ENCODE results near the gene RPS6KA2.
"Not testable (repeated sequence)": the region's sequence is repeated elsewhere in the genome, so short reads cannot be mapped to it uniquely, and the experiment has no call there.

The RPS6KA2 gene

GRCh38 chr6:166591961-166592520, 35.0 kb downstream of the RPS6KA2 start:
- no peak for TF ChIP-seq ZNF274 (IDR thresholded peaks at IDR 0.05; ENCODE audit: low read depth, low read length)
- no peak overlapping the region for H3K4me3 ChIP-seq (ENCODE audit: low read length)

GRCh38 chr6:166591026-166591425, 36.0 kb downstream of the RPS6KA2 start:
- no peak overlapping the region for H3K4me3 ChIP-seq (ENCODE audit: low read length)
- TF ChIP-seq ZNF274 (IDR thresholded peaks at IDR 0.05; ENCODE audit: low read depth, low read length): no peak

GRCh38 chr6:166589786-166590574, 37.1 kb downstream of the RPS6KA2 start:
- H3K4me3 ChIP-seq (ENCODE audit: low read length): no peak overlapping the region; the same call in 1 of the 2 replicates
- no peak for TF ChIP-seq ZNF274 (IDR thresholded peaks at IDR 0.05; ENCODE audit: low read depth, low read length)

- H3K4me3 ChIP-seq (ENCODE audit: low read length): peak overlapping the region; percentile 16; the same call in 1 of the 2 replicates
- no peak for TF ChIP-seq ZNF274 (IDR thresholded peaks at IDR 0.05; ENCODE audit: low read depth, low read length)
Observed at GRCh38 chr6:166589337-166589731, 37.7 kb downstream of the RPS6KA2 start.

GRCh38 chr6:166588691-166589336, 38.2 kb downstream of the RPS6KA2 start:
- TF ChIP-seq ZNF274 (IDR thresholded peaks at IDR 0.05; ENCODE audit: low read depth, low read length): no peak
- H3K4me3 ChIP-seq (ENCODE audit: low read length): peak overlapping the region; percentile 16; the same call in 1 of the 2 replicates

- no peak overlapping the region; the same call in 1 of the 2 replicates for H3K4me3 ChIP-seq (ENCODE audit: low read length)
- TF ChIP-seq ZNF274 (IDR thresholded peaks at IDR 0.05; ENCODE audit: low read depth, low read length): no peak
Observed at GRCh38 chr6:166587631-166588413, 39.2 kb downstream of the RPS6KA2 start.

- no peak within 1 kb of the TSS; the same call in 1 of the 2 replicates for H3K4me3 ChIP-seq (ENCODE audit: low read length)
- TF ChIP-seq ZNF274 (IDR thresholded peaks at IDR 0.05; ENCODE audit: low read depth, low read length): no peak
Observed at GRCh38 chr6:166586424-166587156, 40.5 kb downstream of the RPS6KA2 start, which contains the start of gene RAMACL. RAMACL (minus strand) TSS chr6:166586678; CDS start chr6:166586477, 201 bp downstream.

GRCh38 chr6:166584853-166585429, 42.1 kb downstream of the RPS6KA2 start:
- TF ChIP-seq ZNF274 (IDR thresholded peaks at IDR 0.05; ENCODE audit: low read depth, low read length): no peak

GRCh38 chr6:166584155-166584554, 42.9 kb downstream of the RPS6KA2 start:
- H3K4me3 ChIP-seq (ENCODE audit: low read length): no peak overlapping the region
- no peak for TF ChIP-seq ZNF274 (IDR thresholded peaks at IDR 0.05; ENCODE audit: low read depth, low read length)

More at GRCh38 chr6:166584853-166585429, 42.1 kb downstream of the RPS6KA2 start:
- no peak overlapping the region for H3K4me3 ChIP-seq (ENCODE audit: low read length)

GRCh38 chr6:166583230-166583965, 43.7 kb downstream of the RPS6KA2 start:
- no peak overlapping the region for H3K4me3 ChIP-seq (ENCODE audit: low read length)
- no peak for TF ChIP-seq ZNF274 (IDR thresholded peaks at IDR 0.05; ENCODE audit: low read depth, low read length)

- no peak for TF ChIP-seq ZNF274 (IDR thresholded peaks at IDR 0.05; ENCODE audit: low read depth, low read length)
Observed at GRCh38 chr6:166582258-166582657, 44.8 kb downstream of the RPS6KA2 start.

GRCh38 chr6:166581801-166582200, 45.2 kb downstream of the RPS6KA2 start:
- H3K4me3 ChIP-seq (ENCODE audit: low read length): not testable (repeated sequence)

More at GRCh38 chr6:166582258-166582657, 44.8 kb downstream of the RPS6KA2 start:
- H3K4me3 ChIP-seq (ENCODE audit: low read length): no peak overlapping the region
